Stomach (tissue), 4 donors: ENCODE results near the gene CTSW.

ENCODE experiments used
- CTCF ChIP-seq, 7 experiments: fragments of 450-650 bp in 4 of 7; fragments of 200-600 bp in 3 of 7; sonication (generic) in 3 of 7; IDR thresholded peaks; one replicate each; pipeline ENCODE4 v1.5.1; 2016 to 2019; ENCODE audit warnings: antibody characterized with exemption in 7 of 7, control low read depth in 2 of 7, mild to moderate bottlenecking in 1 of 7
- EP300 ChIP-seq: sonication (generic); formaldehyde crosslinking; IDR thresholded peaks from one replicate; pipeline ENCODE4 v1.6.1; 2017; ENCODE audit warnings: antibody characterized with exemption
- POLR2A ChIP-seq, 4 donors: fragments of 450-650 bp; IDR thresholded peaks; one replicate each; pipeline ENCODE4 v1.6.1; 2016; ENCODE audit warnings: antibody characterized with exemption in 4 of 4, control low read depth in 2 of 4, mild to moderate bottlenecking in 1 of 4, moderate library complexity in 1 of 4
- POLR2AphosphoS5 ChIP-seq, 3 donors: sonication (generic); formaldehyde crosslinking; IDR thresholded peaks; one replicate each; pipeline ENCODE4 v1.6.1; 2016; ENCODE audit warnings: antibody characterized with exemption in 3 of 3

DNA sequence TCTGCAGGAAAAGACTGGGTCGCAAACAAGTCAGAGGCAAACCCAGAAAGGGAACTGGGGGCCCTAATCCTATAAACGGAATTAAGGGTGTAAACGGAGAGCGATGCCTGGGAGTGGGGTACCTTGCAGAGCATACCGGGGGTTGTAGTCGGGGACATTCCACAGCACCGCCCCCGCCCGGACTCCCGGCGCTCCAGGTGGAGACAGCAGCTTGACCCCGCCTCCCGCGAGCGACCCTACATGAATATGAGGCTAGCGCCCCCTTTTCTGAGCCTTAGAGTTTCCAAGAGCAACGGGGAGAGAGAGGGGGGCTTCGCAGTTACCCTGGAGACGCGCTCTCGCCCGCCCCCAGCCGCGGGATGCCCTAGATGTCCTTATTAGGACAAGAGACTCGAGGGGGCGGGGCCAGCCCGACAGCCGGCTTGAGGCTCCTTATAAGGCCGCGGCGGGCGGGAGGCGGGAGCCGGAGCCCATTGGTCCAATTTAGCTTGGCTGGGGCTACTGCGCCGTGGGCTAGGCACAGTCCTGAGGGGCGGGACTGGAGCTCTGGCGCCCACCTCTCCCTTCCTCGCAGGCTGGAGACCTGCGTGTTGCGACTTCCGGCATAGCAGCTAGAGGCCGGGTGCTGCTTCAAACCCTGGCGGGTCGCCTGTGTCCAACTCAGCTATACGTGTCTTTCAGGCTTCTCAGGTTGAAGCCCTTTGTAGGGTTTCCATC, 20.4 kb upstream of the CTSW start:
- TF ChIP-seq CTCF (IDR thresholded peaks at IDR 0.05) (no peak), POLR2AphosphoS5 (IDR thresholded peaks at IDR 0.05) (peak; percentile 98), EP300 (no peak), POLR2A (IDR thresholded peaks at IDR 0.05) (peak in 2 of 4 donors; percentile 68 to 76)
